ENCODE measurements around the gene C10orf95. TPM values are rescaled to one million over a fixed set of nuclear protein-coding genes. Genes with fewer than 3 reads are reported as not detected.

Gene C10orf95
- polyA plus RNA-seq, 1 of the 3 experiments (the other 2 are of a cell fraction) = 0.07 TPM

GRCh38 chr10:102416695-102417094 is 34.6 kb downstream of the C10orf95 start:
- no peaks in the 10 kb centered on the region for H3K27me3 ChIP-seq (ENCODE audit: insufficient read depth)
- H2AFZ ChIP-seq (ENCODE audit: low read depth) = no peak overlapping the region
- H4K20me1 ChIP-seq (ENCODE audit: insufficient read depth) = no peaks in the 10 kb centered on the region
- no peaks in the 10 kb centered on the region for H3K36me3 ChIP-seq (replicated peaks in 1 of 2; ENCODE audit: control insufficient read depth in 1 of 2, insufficient read depth in 2 of 2, low read length in 1 of 2)
- no peak for DNase-seq
- H3K9me2 ChIP-seq = no peaks in the 10 kb centered on the region
- no peak for TF ChIP-seq SMC3 (IDR thresholded peaks at IDR 0.05; ENCODE audit: low read depth, low read length)
- TF ChIP-seq FOSL2 (IDR thresholded peaks at IDR 0.05; ENCODE audit: borderline replicate concordance, low read depth) = no peak
- TF ChIP-seq TEAD4 (IDR thresholded peaks at IDR 0.05; ENCODE audit: borderline replicate concordance, insufficient read depth) = no peak
- no peak for TF ChIP-seq GATA2 (CRISPR knock-in tag; IDR thresholded peaks at IDR 0.05)
- no peak for TF ChIP-seq USF1 (IDR thresholded peaks at IDR 0.05; ENCODE audit: borderline replicate concordance, low read depth)
- TF ChIP-seq EP300 (IDR thresholded peaks at IDR 0.05; ENCODE audit: borderline replicate concordance in 1 of 2, low read depth in 1 of 2, low read length in 1 of 2) = no peak
- TF ChIP-seq TAF1 (IDR thresholded peaks at IDR 0.05; ENCODE audit: borderline replicate concordance, low read depth, low read length) = no peak
- TF ChIP-seq ZBTB33 (IDR thresholded peaks at IDR 0.05; ENCODE audit: borderline replicate concordance, low read depth) = no peak
- TF ChIP-seq EZH2phosphoT487 (IDR thresholded peaks at IDR 0.05; ENCODE audit: borderline replicate concordance, low read depth) = no peak
- TF ChIP-seq RFX5 (IDR thresholded peaks at IDR 0.05; ENCODE audit: low read length) = no peak
- TF ChIP-seq POLR2AphosphoS5 (IDR thresholded peaks at IDR 0.05; ENCODE audit: low read depth, low read length) = no peak
- no peak for TF ChIP-seq PBX3 (IDR thresholded peaks at IDR 0.05)
- TF ChIP-seq IRF3 (IDR thresholded peaks at IDR 0.05; ENCODE audit: low read depth, low read length) = no peak
- no peak for TF ChIP-seq ELF1 (IDR thresholded peaks at IDR 0.05)
- no peak for TF ChIP-seq RAD21 (IDR thresholded peaks at IDR 0.05; ENCODE audit: low read length)
- no peak for TF ChIP-seq MEF2A (IDR thresholded peaks at IDR 0.05; ENCODE audit: borderline replicate concordance, low read depth)
- no peak for TF ChIP-seq NFIC (IDR thresholded peaks at IDR 0.05; ENCODE audit: borderline replicate concordance)
- TF ChIP-seq NRF1 (IDR thresholded peaks at IDR 0.05; ENCODE audit: low read depth, low read length) = no peak
- ChIA-PET POLR2A (no interaction called here), CTCF (interaction anchor here (18.3 kb wide), 1 partner anchor 16 kb away, joined by 359 read pairs; the partner anchor contains the start of gene NFKB2)
- no peak overlapping the region for H3K27ac ChIP-seq (ENCODE audit: low read depth in 2 of 2, low read length in 1 of 2)
- H3K79me2 ChIP-seq (ENCODE audit: insufficient read depth) = no peaks in the 10 kb centered on the region
- peaks cover 12% of the 10 kb centered on the region for H3F3A ChIP-seq (replicated peaks; ENCODE audit: insufficient read depth)
- H3K4me1 ChIP-seq (ENCODE audit: control insufficient read depth in 1 of 2, insufficient read depth in 2 of 2, low read depth in 1 of 2, low read length in 1 of 2) = peaks cover 0 to 28% of the 10 kb centered on the region in 2 experiments; a peak in 2 of 4 replicates
- WGBS (ENCODE audit: low lambda C conversion rate) = 59% methylated on average over 6 of the region's 20 CpGs
- no peaks in the 10 kb centered on the region for H3K9me3 ChIP-seq
- no peak overlapping the region for H3K4me2 ChIP-seq
- no peak overlapping the region for H3K4me3 ChIP-seq (ENCODE audit: low read depth in 2 of 2, low read length in 1 of 2)
- H3K9ac ChIP-seq = no peak overlapping the region

All from SK-N-SH (cell line).